Skeletal muscle satellite cell (primary cell): ENCODE data around the gene CTDSP2.
A peak's percentile ranks its signal among the peaks of the same experiment; 100 is the strongest.
"Not testable (repeated sequence)": the region's sequence is repeated elsewhere in the genome, so short reads cannot be mapped to it uniquely, and the experiment has no call there.

Experiments used
- H3K27me3 ChIP-seq: 2 replicates; pipeline ENCODE4 v1.7.0; 2013; ENCODE audit warnings: low read length; ENCODE audit not compliant: control insufficient read depth, insufficient read depth
- H3K36me3 ChIP-seq: 2 replicates; pipeline ENCODE4 v1.7.0; 2013; ENCODE audit warnings: mild to moderate bottlenecking, control low read depth, low read length; ENCODE audit not compliant: insufficient read depth
- H3K4me1 ChIP-seq: 2 replicates; pipeline ENCODE4 v1.7.0; 2013; ENCODE audit warnings: low read length; ENCODE audit not compliant: control insufficient read depth, insufficient read depth
- H3K4me2 ChIP-seq: 2 replicates; pipeline ENCODE4 v1.7.0; 2013; ENCODE audit warnings: mild to moderate bottlenecking, low read length
- H3K4me3 ChIP-seq: 2 replicates; pipeline ENCODE4 v1.7.0; 2013; ENCODE audit warnings: low read length
- H3K9ac ChIP-seq: 2 replicates; pipeline ENCODE4 v1.7.0; 2013; ENCODE audit warnings: mild to moderate bottlenecking, low read depth, low read length, moderate library complexity
- H3K9me3 ChIP-seq: replicated peaks from 2 replicates; pipeline ENCODE4 v1.7.0; 2013; ENCODE audit warnings: mild to moderate bottlenecking, control low read depth, low read length

The CTDSP2 gene

GRCh38 chr12:57849447-57849846 lies 2.9 kb upstream of the CTDSP2 start:
- H3K4me3 ChIP-seq, H3K4me2 ChIP-seq, H3K36me3 ChIP-seq, H3K9me3 ChIP-seq, H3K9ac ChIP-seq: not testable (repeated sequence)
- H3K27me3 ChIP-seq, result peaks cover 23% of the 10 kb centered on the region
- H3K4me1 ChIP-seq, result peaks cover 15% of the 10 kb centered on the region

GRCh38 chr12:57849035-57849434 lies 2.5 kb upstream of the CTDSP2 start:
- Histone ChIP-seq H3K4me2 (no peak overlapping the region), H3K9me3 (no peaks in the 10 kb centered on the region), H3K36me3 (no peaks in the 10 kb centered on the region), H3K4me1 (peaks cover 19% of the 10 kb centered on the region), H3K4me3 (no peak overlapping the region), H3K9ac (no peak overlapping the region), H3K27me3 (peaks cover 23% of the 10 kb centered on the region)

GRCh38 chr12:57848208-57848607 lies 1.7 kb upstream of the CTDSP2 start:
- no peaks in the 10 kb centered on the region for H3K9me3 ChIP-seq
- H3K36me3 ChIP-seq, result no peaks in the 10 kb centered on the region
- peaks cover 27% of the 10 kb centered on the region for H3K4me1 ChIP-seq
- no peak overlapping the region for H3K4me3 ChIP-seq
- no peak overlapping the region for H3K9ac ChIP-seq
- peaks cover 23% of the 10 kb centered on the region for H3K27me3 ChIP-seq
- no peak overlapping the region for H3K4me2 ChIP-seq

GRCh38 chr12:57846285-57846576 lies 298 bp downstream of the CTDSP2 start:
- Histone ChIP-seq H3K9ac (peak overlapping the region; percentile 99), H3K4me3 (peak overlapping the region; percentile 99), H3K36me3 (no peaks in the 10 kb centered on the region), H3K4me1 (peaks cover 36% of the 10 kb centered on the region), H3K27me3 (peaks cover 9% of the 10 kb centered on the region), H3K4me2 (peak overlapping the region; percentile 92), H3K9me3 (no peaks in the 10 kb centered on the region)

GRCh38 chr12:57845478-57846284 lies 848 bp downstream of the CTDSP2 start:
- Histone ChIP-seq H3K4me1 (peaks cover 42% of the 10 kb centered on the region), H3K27me3 (peaks cover 5% of the 10 kb centered on the region), H3K9me3 (no peaks in the 10 kb centered on the region), H3K36me3 (no peaks in the 10 kb centered on the region), H3K9ac (peak overlapping the region; percentile 99), H3K4me3 (peak overlapping the region; percentile 99), H3K4me2 (peak overlapping the region; percentile 92)

GRCh38 chr12:57844709-57845477 lies 1.6 kb downstream of the CTDSP2 start:
- Histone ChIP-seq H3K27me3 (no peaks in the 10 kb centered on the region), H3K4me1 (peaks cover 48% of the 10 kb centered on the region), H3K4me3 (peak overlapping the region; percentile 99), H3K36me3 (no peaks in the 10 kb centered on the region), H3K4me2 (peak overlapping the region; percentile 92), H3K9me3 (no peaks in the 10 kb centered on the region), H3K9ac (peak overlapping the region; percentile 99)

- Histone ChIP-seq H3K4me2 (peak overlapping the region; percentile 92), H3K27me3 (no peaks in the 10 kb centered on the region), H3K36me3 (no peaks in the 10 kb centered on the region), H3K9me3 (no peaks in the 10 kb centered on the region), H3K9ac (peak overlapping the region; percentile 42), H3K4me3 (peak overlapping the region; percentile 99), H3K4me1 (peaks cover 63% of the 10 kb centered on the region)
Observed at GRCh38 chr12:57842342-57843294, 3.9 kb downstream of the CTDSP2 start.

- Histone ChIP-seq H3K9ac (no peak overlapping the region), H3K9me3 (no peaks in the 10 kb centered on the region), H3K4me3 (no peak overlapping the region), H3K4me2 (peak overlapping the region; percentile 16), H3K4me1 (peaks cover 70% of the 10 kb centered on the region), H3K36me3 (no peaks in the 10 kb centered on the region), H3K27me3 (no peaks in the 10 kb centered on the region)
Observed at GRCh38 chr12:57841445-57841844, 5.1 kb downstream of the CTDSP2 start.

- Histone ChIP-seq H3K9ac (no peak overlapping the region), H3K9me3 (no peaks in the 10 kb centered on the region), H3K4me3 (no peak overlapping the region), H3K27me3 (no peaks in the 10 kb centered on the region), H3K4me1 (peaks cover 78% of the 10 kb centered on the region), H3K4me2 (peak overlapping the region; percentile 16), H3K36me3 (no peaks in the 10 kb centered on the region)
Observed at GRCh38 chr12:57840726-57841125, 5.8 kb downstream of the CTDSP2 start.

GRCh38 chr12:57839996-57840395 lies 6.5 kb downstream of the CTDSP2 start:
- Histone ChIP-seq H3K4me3 (no peak overlapping the region), H3K9ac (no peak overlapping the region), H3K9me3 (no peaks in the 10 kb centered on the region), H3K4me2 (no peak overlapping the region), H3K36me3 (no peaks in the 10 kb centered on the region), H3K4me1 (peaks cover 83% of the 10 kb centered on the region), H3K27me3 (no peaks in the 10 kb centered on the region)
